ENCODE measurements around the gene TBL3.

Gene TBL3

DNA sequence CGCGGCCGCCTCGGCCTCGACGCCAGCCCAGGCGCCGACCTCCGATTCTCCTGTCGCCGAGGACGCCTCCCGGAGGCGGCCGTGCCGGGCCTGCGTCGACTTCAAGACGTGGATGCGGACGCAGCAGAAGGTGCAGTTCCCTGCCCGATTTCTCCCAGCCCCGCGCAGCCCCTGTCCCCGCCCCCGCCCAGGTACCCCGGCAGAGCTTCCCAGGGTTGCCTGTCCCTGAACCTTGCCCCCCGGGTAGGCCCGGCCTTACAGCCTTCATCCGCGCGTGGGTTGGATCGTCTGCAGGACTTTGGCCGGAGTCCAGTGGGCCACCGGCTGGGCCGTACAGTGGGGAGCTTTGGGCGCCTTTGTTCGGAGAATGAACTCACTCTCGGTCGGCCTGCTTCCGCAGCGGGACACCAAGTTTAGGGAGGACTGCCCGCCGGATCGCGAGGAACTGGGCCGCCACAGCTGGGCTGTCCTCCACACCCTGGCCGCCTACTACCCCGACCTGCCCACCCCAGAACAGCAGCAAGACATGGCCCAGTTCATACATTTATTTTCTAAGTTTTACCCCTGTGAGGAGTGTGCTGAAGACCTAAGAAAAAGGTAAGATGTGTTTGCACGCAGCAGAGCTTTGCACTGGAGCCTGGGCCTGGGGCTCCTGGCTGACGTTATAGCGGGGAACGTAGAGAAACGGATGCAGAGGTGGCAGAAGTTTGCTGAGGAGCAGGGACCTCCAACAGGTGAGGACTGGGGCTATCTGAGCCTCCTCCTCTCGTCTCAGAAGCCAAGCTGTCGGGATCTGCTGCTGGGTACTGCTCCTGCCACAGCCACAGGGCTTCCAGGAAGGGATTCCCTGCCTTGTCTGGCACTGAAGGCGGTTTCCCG, 12.7 kb downstream of the TBL3 start:
- no peak for DNase-seq

DNA sequence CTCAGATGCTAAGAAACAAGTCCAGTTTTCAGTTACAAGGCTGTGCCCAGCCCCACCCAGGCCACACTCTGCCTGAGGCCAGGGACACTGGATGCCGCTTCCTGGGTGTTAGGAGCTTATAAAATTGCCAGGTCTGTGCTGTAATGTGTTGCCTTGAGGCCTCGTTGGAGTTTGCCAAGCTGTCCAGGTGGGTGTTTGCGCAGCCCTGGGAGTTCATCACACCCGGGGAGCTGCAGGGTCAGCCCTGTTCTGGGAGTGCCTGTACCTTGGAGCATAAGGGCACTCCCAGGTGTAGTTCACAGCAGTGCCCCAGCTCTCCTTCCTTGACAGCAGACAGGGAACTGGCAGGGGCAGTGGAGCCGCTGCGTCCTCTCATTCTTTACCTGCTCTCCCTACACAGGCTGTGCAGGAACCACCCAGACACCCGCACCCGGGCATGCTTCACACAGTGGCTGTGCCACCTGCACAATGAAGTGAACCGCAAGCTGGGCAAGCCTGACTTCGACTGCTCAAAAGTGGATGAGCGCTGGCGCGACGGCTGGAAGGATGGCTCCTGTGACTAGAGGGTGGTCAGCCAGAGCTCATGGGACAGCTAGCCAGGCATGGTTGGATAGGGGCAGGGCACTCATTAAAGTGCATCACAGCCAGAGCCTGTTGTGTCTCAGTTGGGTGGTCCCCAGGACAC, 13.8 kb downstream of the TBL3 start:
- DNase-seq = no peak

DNA sequence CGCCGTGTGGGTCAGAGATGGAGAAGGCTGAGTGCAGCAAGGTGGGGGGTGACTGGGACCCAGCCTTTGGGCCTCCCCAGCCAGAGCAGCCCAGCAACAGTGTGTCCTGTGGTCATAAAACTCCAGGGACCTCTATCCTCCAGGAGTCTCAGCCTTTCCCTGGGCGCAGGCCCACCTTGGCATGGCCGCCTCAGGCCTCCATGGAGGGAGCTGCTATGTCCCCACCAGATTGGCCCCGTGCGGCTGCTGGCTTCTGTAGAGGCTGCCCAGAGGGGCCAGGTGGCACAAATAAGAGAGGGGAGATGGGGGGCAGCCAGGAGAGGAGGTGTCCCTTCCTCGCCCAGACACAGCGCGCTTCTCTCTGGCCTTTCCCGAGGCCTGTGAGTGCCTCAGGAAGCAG, 15.3 kb downstream of the TBL3 start:
- no peak for DNase-seq

DNA sequence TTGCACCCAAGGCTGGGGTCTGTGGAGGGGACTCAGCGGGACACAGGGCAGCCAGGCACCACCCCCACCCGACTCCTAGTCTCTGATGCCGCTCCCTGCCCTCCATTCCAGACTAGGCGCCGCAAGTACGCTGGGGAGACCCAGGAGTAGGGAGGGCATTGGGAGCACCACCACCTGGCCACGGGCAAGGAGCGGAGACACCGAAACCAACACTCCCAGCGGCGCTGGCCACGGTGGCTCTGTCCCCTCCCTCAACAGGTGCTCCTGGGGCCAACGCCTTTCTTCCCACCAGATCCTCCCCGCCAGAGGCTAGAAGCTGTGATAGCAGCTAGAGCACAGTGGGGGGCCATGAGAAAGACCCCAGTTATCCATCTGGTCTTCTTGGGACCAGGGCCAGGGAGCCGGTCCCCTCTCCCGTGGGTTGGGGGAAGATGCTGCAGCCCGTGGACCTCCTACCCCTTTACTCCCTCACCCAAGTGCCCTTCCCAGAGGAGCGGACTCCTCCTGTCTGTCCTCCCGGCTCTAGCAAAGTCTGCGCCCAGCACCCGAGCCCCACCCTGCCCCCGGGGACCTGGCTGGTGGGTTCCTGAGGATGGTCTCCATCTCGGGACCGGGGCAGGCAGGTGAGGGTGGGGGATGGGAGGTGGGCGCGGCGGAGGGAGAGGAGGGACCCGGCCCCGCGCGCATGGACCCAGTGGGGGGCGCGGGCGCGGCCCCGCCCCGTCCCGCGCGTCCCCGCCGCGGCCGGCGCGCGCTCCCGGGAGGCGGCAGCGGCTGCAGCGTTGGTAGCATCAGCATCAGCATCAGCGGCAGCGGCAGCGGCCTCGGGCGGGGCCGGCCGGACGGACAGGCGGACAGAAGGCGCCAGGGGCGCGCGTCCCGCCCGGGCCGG, 17.6 kb downstream of the TBL3 start, which contains the start of gene SYNGR3:
Gene SYNGR3 (plus strand): TSS at position 762 of the 892 bp plus-strand sequence. CDS start 133 bp downstream, outside the sequence.
- no peak for DNase-seq

DNA sequence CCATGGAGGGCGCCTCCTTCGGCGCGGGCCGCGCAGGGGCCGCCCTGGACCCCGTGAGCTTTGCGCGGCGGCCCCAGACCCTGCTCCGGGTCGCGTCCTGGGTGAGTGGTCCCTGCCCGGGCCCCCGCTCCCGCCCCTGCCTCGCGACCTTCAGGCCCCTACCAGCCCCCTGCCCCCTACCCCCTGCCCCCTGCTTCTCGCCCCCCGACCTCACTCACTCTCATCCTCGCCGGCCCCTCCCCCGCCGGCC, 18.2 kb downstream of the TBL3 start:
- DNase-seq = no peak

DNA sequence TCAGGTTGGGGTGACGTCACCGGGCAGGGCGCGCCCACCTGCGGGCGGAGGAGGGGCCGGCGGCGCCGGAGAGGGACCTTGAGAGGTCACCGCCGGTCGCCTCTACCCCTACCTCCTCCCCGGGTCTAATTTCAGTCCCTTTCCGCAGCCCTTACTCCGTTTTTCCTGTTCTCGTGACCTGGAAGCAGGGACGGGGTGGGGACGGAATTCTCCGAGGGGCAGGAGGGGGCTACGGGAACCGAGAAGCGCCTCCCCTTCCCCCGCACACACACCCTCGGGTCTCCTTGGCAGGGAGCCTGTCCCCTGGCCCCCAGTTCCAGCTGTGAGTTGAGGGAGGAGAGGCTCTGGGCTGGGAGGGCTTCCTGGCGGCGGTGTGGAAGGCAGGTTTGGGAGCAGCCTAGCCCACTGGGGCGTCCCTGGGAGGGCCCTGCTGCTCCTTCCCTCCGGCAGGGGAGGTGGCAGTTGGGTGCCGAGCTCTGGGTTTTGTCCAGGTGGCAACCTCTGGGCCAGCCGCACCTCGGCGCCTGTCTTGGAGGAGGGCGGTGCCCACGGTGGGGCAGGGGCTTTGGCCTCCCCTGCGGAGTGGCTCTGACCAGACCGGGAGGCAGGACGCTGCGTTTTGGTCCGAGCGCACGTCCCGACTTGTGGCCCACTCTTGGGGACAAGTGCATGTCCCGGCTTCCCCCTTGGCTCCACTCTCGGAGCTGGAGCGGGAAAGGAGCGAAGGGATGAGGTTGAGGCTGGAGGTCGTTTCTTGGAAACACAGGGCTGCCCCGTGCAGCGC, 18.7 kb downstream of the TBL3 start:
- no peak for DNase-seq

GRCh38 chr16:1991135-1991551, 19.3 kb downstream of the TBL3 start:
- peak; percentile 45 for DNase-seq

- DNase-seq = no peak
Measured at GRCh38 chr16:1991588-1991947, 19.7 kb downstream of the TBL3 start.

- DNase-seq = peak; percentile 97
Measured at GRCh38 chr16:1991948-1992703, 20.3 kb downstream of the TBL3 start.

DNA sequence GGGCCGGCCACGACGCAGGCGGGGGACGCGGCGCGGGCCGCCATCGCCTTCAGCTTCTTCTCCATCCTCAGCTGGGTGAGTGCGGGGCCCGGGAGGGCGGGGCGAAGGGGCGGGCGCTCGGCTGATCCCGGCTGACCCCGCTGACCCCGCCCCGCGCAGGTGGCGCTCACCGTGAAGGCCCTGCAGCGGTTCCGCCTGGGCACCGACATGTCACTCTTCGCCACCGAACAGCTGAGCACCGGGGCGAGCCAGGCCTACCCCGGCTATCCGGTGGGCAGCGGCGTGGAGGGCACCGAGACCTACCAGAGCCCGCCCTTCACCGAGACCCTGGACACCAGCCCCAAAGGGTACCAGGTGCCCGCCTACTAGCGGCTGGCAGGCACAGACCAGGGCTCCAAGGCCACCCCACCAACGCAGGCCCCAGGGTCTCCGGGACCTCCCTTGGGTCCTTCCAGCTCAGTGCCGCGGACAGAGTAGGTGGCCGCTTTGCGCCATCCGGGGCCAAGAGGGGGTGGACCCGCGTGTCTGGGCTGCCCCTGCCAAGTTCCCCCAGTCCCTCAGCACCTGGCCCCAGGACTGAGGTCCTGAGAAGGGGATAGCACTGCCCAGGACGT, 21.0 kb downstream of the TBL3 start:
- DNase-seq = no peak

GRCh38 chr16:1993731-1994131, 21.9 kb downstream of the TBL3 start:
- DNase-seq = no peak

- no peak for DNase-seq
Measured at GRCh38 chr16:1997494-1998359, 25.9 kb downstream of the TBL3 start.

- DNase-seq = no peak
Measured at GRCh38 chr16:1998360-1998835, 26.5 kb downstream of the TBL3 start.

- no peak for DNase-seq
Measured at GRCh38 chr16:1998852-1999801, 27.3 kb downstream of the TBL3 start.

- DNase-seq = no peak
Measured at GRCh38 chr16:1999866-2000514, 28.1 kb downstream of the TBL3 start.

DNA sequence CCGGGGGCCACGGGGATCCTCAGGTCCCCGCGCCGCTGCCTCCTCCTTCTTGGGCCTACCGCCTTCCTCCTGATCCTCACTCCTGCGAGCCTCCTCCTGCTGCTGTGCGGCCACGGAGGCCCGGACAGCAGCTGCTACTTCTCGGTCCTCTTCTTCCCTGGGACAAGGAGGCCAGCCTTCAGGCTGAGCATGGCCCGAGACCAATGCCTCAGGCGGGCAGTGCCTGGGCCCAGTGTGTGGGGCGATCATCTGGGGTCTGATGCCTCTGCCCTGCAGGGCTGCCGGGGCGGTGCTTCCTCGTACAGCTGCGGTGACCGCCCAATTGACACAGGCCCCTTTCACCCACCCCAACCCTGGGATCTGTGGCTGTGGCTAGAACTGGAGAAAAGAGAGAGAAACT, 29.2 kb downstream of the TBL3 start:
- no peak for DNase-seq

DNA sequence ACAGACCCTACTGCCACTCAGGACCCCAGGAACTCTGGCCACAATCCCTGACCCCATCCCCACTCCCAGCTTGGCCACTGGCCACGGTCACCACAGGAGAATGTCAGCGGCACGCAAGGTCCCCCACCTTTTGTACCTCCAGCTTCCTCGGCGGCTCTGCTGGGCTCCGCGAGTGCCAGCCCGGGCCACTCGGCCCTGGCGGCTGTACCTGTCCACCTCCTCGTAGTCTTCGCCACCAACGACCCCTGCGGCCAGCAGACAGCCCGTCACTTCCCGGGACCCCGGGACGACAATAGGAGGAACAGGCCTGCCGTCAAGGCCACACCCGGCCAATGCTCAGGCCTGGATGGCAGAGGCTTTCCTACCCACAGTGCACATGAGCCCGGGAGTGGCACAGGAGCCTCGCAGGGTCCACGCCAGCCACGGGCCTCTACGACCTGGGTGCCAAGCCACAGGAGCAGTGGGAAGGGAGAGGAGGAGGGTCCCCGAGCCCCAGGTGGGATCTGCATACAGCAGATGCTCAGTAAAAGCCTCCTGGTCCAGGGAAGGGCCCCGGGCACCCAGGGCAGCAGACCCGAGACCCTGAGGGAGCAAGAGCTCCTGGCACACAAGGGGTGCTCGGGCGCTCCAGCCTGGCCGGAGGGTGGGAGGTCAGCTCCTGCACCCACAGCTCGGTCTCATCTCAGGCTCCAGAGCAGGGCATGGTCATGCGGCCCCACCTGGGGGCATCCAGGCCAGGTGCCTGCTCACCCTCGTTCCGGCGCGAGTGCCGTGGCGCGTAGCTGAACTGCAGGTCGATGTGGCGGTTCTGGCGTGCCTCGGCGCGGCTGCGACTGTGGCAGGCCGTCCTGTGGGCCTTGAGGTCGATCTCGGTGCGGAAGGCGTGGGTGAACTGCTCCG, 29.9 kb downstream of the TBL3 start:
- no peak for DNase-seq

Data from effector CD4-positive, alpha-beta T cell (primary cell).